HepG2 (cell line): ENCODE data around the gene PLA2G4D. TPM values are rescaled to one million over a fixed set of nuclear protein-coding genes. Genes with fewer than 3 reads are reported as not detected.

Experiments used
- AGO2 ChIP-seq: fragments of 200-400 bp; formaldehyde crosslinking; optimal IDR thresholded peaks from 2 replicates; pipeline ENCODE3; 2017; ENCODE audit warnings: mild to moderate bottlenecking, low read depth, low read length, moderate library complexity
- GATAD1 ChIP-seq: IDR thresholded peaks from 2 replicates; pipeline ENCODE4 v1.6.1; 2016; ENCODE audit warnings: missing genetic modification reagents, missing compliant biosample characterization
- KDM3A ChIP-seq: IDR thresholded peaks from 2 replicates; pipeline ENCODE4 v1.6.1; 2018; ENCODE audit warnings: low read depth, missing compliant biosample characterization
- KLF12 ChIP-seq: sonication (generic); formaldehyde crosslinking; IDR thresholded peaks from 2 replicates; pipeline ENCODE4 v1.4.0; 2020; ENCODE audit warnings: missing genetic modification reagents, borderline replicate concordance
- KLF13 ChIP-seq: sonication (generic); formaldehyde crosslinking; IDR thresholded peaks from 2 replicates; pipeline ENCODE4 v1.4.0; 2020; ENCODE audit warnings: mild to moderate bottlenecking, missing genetic modification reagents
- MAZ ChIP-seq, 2 experiments: sonication (generic) in 1 of 2; formaldehyde crosslinking in 1 of 2; IDR thresholded peaks; 2 replicates each; pipeline versions ENCODE4 v1.5.0 to v1.6.1; 2012 to 2020; ENCODE audit warnings: low read depth in 2 of 2, mild to moderate bottlenecking in 2 of 2, borderline replicate concordance in 1 of 2, improper control_type of control experiment in 1 of 2, low read length in 1 of 2, missing genetic modification reagents in 1 of 2, moderate library complexity in 1 of 2
- RBM39 ChIP-seq: fragments of 200-400 bp; formaldehyde crosslinking; IDR thresholded peaks from one replicate; pipeline ENCODE4 v1.6.1; 2018; ENCODE audit warnings: antibody characterized with exemption, mild to moderate bottlenecking, low read depth, low read length; ENCODE audit not compliant: poor library complexity, severe bottlenecking
- SMARCE1 ChIP-seq: fragments of 450-650 bp; IDR thresholded peaks from 2 replicates; pipeline ENCODE4 v1.6.1; 2017; ENCODE audit warnings: borderline replicate concordance
- SYNCRIP ChIP-seq: fragments of 200-400 bp; formaldehyde crosslinking; IDR thresholded peaks from 2 replicates; pipeline ENCODE4 v1.6.1; 2018; ENCODE audit warnings: mild to moderate bottlenecking, low read depth, low read length; ENCODE audit not compliant: insufficient read depth
- WIZ ChIP-seq: sonication (generic); formaldehyde crosslinking; IDR thresholded peaks from 2 replicates; pipeline ENCODE4 v1.5.1; 2020; ENCODE audit warnings: mild to moderate bottlenecking, missing genetic modification reagents
- ZFP90 ChIP-seq: sonication (generic); formaldehyde crosslinking; IDR thresholded peaks from 2 replicates; pipeline ENCODE4 v1.8.0; 2022; ENCODE audit warnings: missing genetic modification reagents, mild to moderate bottlenecking, inconsistent platforms, borderline replicate concordance
- ZNF274 ChIP-seq: sonication (generic); formaldehyde crosslinking; IDR thresholded peaks from 2 replicates; pipeline ENCODE4 v1.5.1; 2020; ENCODE audit warnings: mild to moderate bottlenecking, missing genetic modification reagents
- polyA plus RNA-seq, 8 experiments: library from polyadenylated mRNA; depleted of rRNA in 3 of 8; stranded (reverse) in 7 of 8; unstranded in 1 of 8; fragments of >200 nt; fragmentation: Illumina TruSeq in 4 of 8; extraction: Trizol in 4 of 8; gene quantifications; 2 replicates each; pipeline versions ENCODE4 v1.2.1 to v1.2.3, GENCODE V29; 2011 to 2016; ENCODE audit warnings: low read depth in 4 of 8, missing spikeins in 1 of 8, mixed read lengths in 1 of 8; ENCODE audit not compliant: insufficient read depth in 1 of 8
- total RNA-seq, 5 experiments: library from RNA; depleted of rRNA; stranded (reverse); fragments of >200 nt; fragmentation: Illumina TruSeq; extraction: Trizol; gene quantifications; 2 replicates each; pipeline ENCODE4 v1.2.3, GENCODE V29; 2016; ENCODE audit warnings: low read depth in 1 of 5
- TF ChIP-seq, protein P1 (sequence below): sonication (generic); formaldehyde crosslinking; IDR thresholded peaks from 2 replicates; pipeline ENCODE4 v1.5.0; 2020; ENCODE audit warnings: mild to moderate bottlenecking, missing genetic modification reagents, borderline replicate concordance

PLA2G4D gene
- total and polyA plus RNA-seq, 2 of the 13 experiments (the other 11 are each of a cell fraction or from before 2014, with no cell fraction given): 0.04 to 0.21 TPM

GRCh38 chr15:42056934-42057798 lies 37.2 kb downstream of the PLA2G4D start (continued):
- TF ChIP-seq, protein P1, sequence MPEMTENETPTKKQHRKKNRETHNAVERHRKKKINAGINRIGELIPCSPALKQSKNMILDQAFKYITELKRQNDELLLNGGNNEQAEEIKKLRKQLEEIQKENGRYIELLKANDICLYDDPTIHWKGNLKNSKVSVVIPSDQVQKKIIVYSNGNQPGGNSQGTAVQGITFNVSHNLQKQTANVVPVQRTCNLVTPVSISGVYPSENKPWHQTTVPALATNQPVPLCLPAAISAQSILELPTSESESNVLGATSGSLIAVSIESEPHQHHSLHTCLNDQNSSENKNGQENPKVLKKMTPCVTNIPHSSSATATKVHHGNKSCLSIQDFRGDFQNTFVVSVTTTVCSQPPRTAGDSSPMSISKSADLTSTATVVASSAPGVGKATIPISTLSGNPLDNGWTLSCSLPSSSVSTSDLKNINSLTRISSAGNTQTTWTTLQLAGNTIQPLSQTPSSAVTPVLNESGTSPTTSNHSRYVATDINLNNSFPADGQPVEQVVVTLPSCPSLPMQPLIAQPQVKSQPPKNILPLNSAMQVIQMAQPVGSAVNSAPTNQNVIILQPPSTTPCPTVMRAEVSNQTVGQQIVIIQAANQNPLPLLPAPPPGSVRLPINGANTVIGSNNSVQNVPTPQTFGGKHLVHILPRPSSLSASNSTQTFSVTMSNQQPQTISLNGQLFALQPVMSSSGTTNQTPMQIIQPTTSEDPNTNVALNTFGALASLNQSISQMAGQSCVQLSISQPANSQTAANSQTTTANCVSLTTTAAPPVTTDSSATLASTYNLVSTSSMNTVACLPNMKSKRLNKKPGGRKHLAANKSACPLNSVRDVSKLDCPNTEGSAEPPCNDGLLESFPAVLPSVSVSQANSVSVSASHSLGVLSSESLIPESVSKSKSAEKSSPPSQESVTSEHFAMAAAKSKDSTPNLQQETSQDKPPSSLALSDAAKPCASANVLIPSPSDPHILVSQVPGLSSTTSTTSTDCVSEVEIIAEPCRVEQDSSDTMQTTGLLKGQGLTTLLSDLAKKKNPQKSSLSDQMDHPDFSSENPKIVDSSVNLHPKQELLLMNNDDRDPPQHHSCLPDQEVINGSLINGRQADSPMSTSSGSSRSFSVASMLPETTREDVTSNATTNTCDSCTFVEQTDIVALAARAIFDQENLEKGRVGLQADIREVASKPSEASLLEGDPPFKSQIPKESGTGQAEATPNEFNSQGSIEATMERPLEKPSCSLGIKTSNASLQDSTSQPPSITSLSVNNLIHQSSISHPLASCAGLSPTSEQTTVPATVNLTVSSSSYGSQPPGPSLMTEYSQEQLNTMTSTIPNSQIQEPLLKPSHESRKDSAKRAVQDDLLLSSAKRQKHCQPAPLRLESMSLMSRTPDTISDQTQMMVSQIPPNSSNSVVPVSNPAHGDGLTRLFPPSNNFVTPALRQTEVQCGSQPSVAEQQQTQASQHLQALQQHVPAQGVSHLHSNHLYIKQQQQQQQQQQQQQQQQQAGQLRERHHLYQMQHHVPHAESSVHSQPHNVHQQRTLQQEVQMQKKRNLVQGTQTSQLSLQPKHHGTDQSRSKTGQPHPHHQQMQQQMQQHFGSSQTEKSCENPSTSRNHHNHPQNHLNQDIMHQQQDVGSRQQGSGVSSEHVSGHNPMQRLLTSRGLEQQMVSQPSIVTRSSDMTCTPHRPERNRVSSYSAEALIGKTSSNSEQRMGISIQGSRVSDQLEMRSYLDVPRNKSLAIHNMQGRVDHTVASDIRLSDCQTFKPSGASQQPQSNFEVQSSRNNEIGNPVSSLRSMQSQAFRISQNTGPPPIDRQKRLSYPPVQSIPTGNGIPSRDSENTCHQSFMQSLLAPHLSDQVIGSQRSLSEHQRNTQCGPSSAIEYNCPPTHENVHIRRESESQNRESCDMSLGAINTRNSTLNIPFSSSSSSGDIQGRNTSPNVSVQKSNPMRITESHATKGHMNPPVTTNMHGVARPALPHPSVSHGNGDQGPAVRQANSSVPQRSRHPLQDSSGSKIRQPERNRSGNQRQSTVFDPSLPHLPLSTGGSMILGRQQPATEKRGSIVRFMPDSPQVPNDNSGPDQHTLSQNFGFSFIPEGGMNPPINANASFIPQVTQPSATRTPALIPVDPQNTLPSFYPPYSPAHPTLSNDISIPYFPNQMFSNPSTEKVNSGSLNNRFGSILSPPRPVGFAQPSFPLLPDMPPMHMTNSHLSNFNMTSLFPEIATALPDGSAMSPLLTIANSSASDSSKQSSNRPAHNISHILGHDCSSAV: no peak
- no peak; the same call in 1 of the 2 replicates for TF ChIP-seq GATAD1 (CRISPR knock-in tag)
- no peak for TF ChIP-seq SMARCE1
- 0 out of 2 replicates have a peak, but pooled peaks have one; percentile 35 for TF ChIP-seq KDM3A (CRISPR knock-in tag)
- no peak for TF ChIP-seq KLF12 (CRISPR knock-in tag)
- peak; percentile 67; the same call in 1 of the 2 replicates for TF ChIP-seq WIZ (CRISPR knock-in tag)
- TF ChIP-seq ZFP90 (CRISPR knock-in tag): no peak
- TF ChIP-seq KLF13 (CRISPR knock-in tag): no peak
- 0 out of 2 replicates have a peak, but pooled peaks have one; percentile 42 for TF ChIP-seq ZNF274 (CRISPR knock-in tag)
- TF ChIP-seq AGO2: no peak
- TF ChIP-seq MAZ (IDR thresholded peaks at IDR 0.05; ENCODE audit: borderline replicate concordance, low read depth, low read length): no peak
- peak; percentile 72 for TF ChIP-seq MAZ (CRISPR knock-in tag; IDR thresholded peaks at IDR 0.05; ENCODE audit: low read depth)
- no peak for TF ChIP-seq SYNCRIP
- peak; percentile 74 for TF ChIP-seq RBM39
